ENCODE results near the gene SDF2L1. TPM values are rescaled to one million over a fixed set of nuclear protein-coding genes. Genes with fewer than 3 reads are reported as not detected.

Gene SDF2L1
- total and polyA plus RNA-seq, 9 of the 15 experiments (the other 6 are each of a cell fraction or from before 2014, with no cell fraction given), result 15.1 to 989 (median 124) TPM

DNA sequence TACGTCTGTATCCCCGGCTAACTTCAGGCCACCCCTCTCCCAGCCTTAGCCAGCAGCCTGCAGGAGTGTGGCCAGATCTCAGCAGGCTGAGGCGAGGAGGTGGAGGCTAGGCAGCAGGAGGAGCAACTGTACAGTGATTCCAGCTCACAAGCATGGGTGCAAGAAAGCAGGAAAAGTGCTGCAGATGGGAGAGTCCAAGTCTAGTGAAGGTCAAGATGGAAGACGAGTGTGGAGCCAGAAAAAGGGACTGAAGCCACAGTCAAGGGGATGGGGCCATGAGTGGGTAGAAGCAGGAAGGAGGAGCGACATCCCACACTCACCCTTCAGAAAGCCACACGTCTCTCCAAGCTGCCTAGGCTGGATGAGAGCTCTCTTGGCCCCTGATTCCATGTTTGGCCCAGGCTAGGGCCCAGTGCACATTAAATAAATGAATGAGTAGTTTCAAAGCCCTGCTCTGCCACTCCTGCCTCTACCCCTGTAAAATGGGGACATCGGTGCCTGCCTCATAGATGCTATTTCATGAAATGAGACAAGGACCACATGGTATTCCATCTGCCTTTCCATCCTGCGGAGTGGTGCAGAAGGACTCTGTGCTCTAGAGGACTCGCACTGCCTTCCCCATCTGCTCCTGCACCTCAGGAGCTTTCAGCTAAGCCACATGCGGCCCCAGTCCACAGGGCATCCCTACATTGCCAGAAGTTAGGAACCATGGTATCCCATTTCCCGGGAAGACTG is 15.2 kb upstream of the SDF2L1 start:
- DNase-seq (ENCODE audit: extremely low read depth in 1 of 4, low spot score in 3 of 4) (peak in 1 of 4 experiments; percentile 63), ATAC-seq (peak; percentile 0; the same call in 2 of the 3 replicates), FAIRE-seq (no peak)
- Histone ChIP-seq H3K27ac (ENCODE audit: extremely low read depth, low read depth, low read length) (peak overlapping the region; percentile 5; the same call in 2 of the 3 replicates), H3K36me3 (ENCODE audit: control insufficient read depth, insufficient read depth, low read length) (peaks cover 74% of the 10 kb centered on the region), H3K9ac (ENCODE audit: insufficient read depth in 1 of 2, low read depth in 2 of 2, low read length in 2 of 2) (peak overlapping the region; percentile 0 to 95; a peak in 2 of 4 replicates), H3K9me1 (ENCODE audit: control insufficient read depth, insufficient read depth, low read length) (peaks cover 33% of the 10 kb centered on the region), H3K79me2 (ENCODE audit: control insufficient read depth, insufficient read depth, low read length) (peaks cover 80% of the 10 kb centered on the region), H3K9me3 (replicated peaks; ENCODE audit: control insufficient read depth, insufficient read depth, low read depth, low read length) (no peaks in the 10 kb centered on the region), H2AFZ (ENCODE audit: low read depth, low read length) (no peak overlapping the region), H3K4me2 (ENCODE audit: insufficient read depth, low read length) (peak overlapping the region; percentile 20), H3K4me3 (no peak overlapping the region), H3K4me1 (replicated peaks in 1 of 2; ENCODE audit: control insufficient read depth in 2 of 2, insufficient read depth in 2 of 2, low read length in 2 of 2) (peaks cover 48 to 74% of the 10 kb centered on the region in 2 experiments), H4K20me1 (replicated peaks; ENCODE audit: control insufficient read depth, insufficient read depth, low read length) (peaks cover 52% of the 10 kb centered on the region), H3K27me3 (ENCODE audit: control insufficient read depth in 2 of 2, insufficient read depth in 2 of 2, low read length in 2 of 2) (no peaks in the 10 kb centered on the region)
- BruUV-seq (replicated peaks), result no TSS peak
- CTCF ChIA-PET (ENCODE audit: low intra/inter-chr PET ratio), result interaction anchor here (1.3 to 5.9 kb wide), 2 partner anchors 15 to 16 kb away, joined by 6 to 99 read pairs; partner anchors contain the start of gene SDF2L1
- intact Hi-C loops (cut with micrococcal nuclease) (no loop called here), in situ Hi-C loops (cut with MboI) (loop anchor here (25.0 kb wide), 1 partner anchor 490 kb away; no protein-coding TSS in a partner anchor)
- WGBS (ENCODE audit: insufficient coverage, low coverage, missing lambda C conversion rate), result 83% methylated on average over 11 of the region's 11 CpGs
- POLR2A ChIA-PET, result interaction anchor here (0.6 to 76.8 kb wide), 14 partner anchors 7 to 1779 kb away, joined by 3 to 4622 read pairs (median 3); partner anchors contain the start of genes CCDC116, PPIL2, SDF2L1 and UBE2L3
- TF ChIP-seq, protein P1, sequence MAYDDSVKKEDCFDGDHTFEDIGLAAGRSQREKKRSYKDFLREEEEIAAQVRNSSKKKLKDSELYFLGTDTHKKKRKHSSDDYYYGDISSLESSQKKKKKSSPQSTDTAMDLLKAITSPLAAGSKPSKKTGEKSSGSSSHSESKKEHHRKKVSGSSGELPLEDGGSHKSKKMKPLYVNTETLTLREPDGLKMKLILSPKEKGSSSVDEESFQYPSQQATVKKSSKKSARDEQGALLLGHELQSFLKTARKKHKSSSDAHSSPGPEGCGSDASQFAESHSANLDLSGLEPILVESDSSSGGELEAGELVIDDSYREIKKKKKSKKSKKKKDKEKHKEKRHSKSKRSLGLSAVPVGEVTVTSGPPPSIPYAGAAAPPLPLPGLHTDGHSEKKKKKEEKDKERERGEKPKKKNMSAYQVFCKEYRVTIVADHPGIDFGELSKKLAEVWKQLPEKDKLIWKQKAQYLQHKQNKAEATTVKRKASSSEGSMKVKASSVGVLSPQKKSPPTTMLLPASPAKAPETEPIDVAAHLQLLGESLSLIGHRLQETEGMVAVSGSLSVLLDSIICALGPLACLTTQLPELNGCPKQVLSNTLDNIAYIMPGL (CRISPR knock-in tag; IDR thresholded peaks at IDR 0.05), result 0 out of 2 replicates have a peak, but pooled peaks have one; percentile 73
- TF ChIP-seq RFX7 (CRISPR knock-in tag; IDR thresholded peaks at IDR 0.05), result no peak
- TF ChIP-seq TGIF2 (CRISPR knock-in tag; IDR thresholded peaks at IDR 0.05), result no peak
- TF ChIP-seq STAT5A (IDR thresholded peaks at IDR 0.05; ENCODE audit: borderline replicate concordance, low read length), result no peak
- no peak for TF ChIP-seq HDAC1 (IDR thresholded peaks at IDR 0.05)
- no peak for TF ChIP-seq TCF7 (IDR thresholded peaks at IDR 0.05; ENCODE audit: borderline replicate concordance)
- no peak for TF ChIP-seq NFE2 (IDR thresholded peaks at IDR 0.05; ENCODE audit: low read depth)
- no peak for TF ChIP-seq ZNF121 (CRISPR knock-in tag; conservative IDR thresholded peaks at IDR 0.05)
- 0 out of 4 replicates have a peak, but pooled peaks of 1 of the 2 experiments have one; percentile 29 for TF ChIP-seq ZMIZ1 (IDR thresholded peaks at IDR 0.05; ENCODE audit: low read depth in 2 of 2, low read length in 2 of 2)
- 0 out of 2 replicates have a peak, but pooled peaks have one; percentile 23 for TF ChIP-seq SMC3 (conservative IDR thresholded peaks at IDR 0.05; ENCODE audit: insufficient read depth, low read depth, low read length)
- peak; percentile 50; the same call in 1 of the 2 replicates for TF ChIP-seq GTF2F1 (IDR thresholded peaks at IDR 0.05; ENCODE audit: low read depth, low read length)
- TF ChIP-seq E2F5 (CRISPR knock-in tag; IDR thresholded peaks at IDR 0.05), result no peak
